ENCODE measurements around the gene REXO1.
"Not testable (repeated sequence)": the region's sequence is repeated elsewhere in the genome, so short reads cannot be mapped to it uniquely, and the experiment has no call there.

REXO1 gene

GRCh38 chr19:1876496-1877279 lies 28.4 kb upstream of the REXO1 start:
- not testable (repeated sequence) for DNase-seq (ENCODE audit: low read depth)

- DNase-seq (ENCODE audit: low read depth) = peak; percentile 61
These were observed 27.6 kb upstream of the REXO1 start for GRCh38 chr19:1875646-1876495.

- not testable (repeated sequence) for DNase-seq (ENCODE audit: low read depth)
These were observed 27.0 kb upstream of the REXO1 start for GRCh38 chr19:1875265-1875645.

- no peak for DNase-seq (ENCODE audit: low read depth)
These were observed 26.4 kb upstream of the REXO1 start for GRCh38 chr19:1874554-1875185.

GRCh38 chr19:1873524-1874473 lies 25.5 kb upstream of the REXO1 start:
- DNase-seq (ENCODE audit: low read depth) = no peak

GRCh38 chr19:1872807-1873523 lies 24.7 kb upstream of the REXO1 start:
- no peak for DNase-seq (ENCODE audit: low read depth)

- DNase-seq (ENCODE audit: low read depth) = no peak
These were observed 23.3 kb upstream of the REXO1 start for GRCh38 chr19:1871630-1872029.

- no peak for DNase-seq (ENCODE audit: low read depth)
These were observed 22.9 kb upstream of the REXO1 start for GRCh38 chr19:1871140-1871597.

GRCh38 chr19:1868971-1869370 lies 20.7 kb upstream of the REXO1 start:
- DNase-seq (ENCODE audit: low read depth) = no peak

- DNase-seq (ENCODE audit: low read depth) = no peak
These were observed 19.1 kb upstream of the REXO1 start for GRCh38 chr19:1867349-1867724.

- no peak for DNase-seq (ENCODE audit: low read depth)
These were observed 18.5 kb upstream of the REXO1 start for GRCh38 chr19:1866693-1867348.

GRCh38 chr19:1865172-1866010 lies 17.1 kb upstream of the REXO1 start:
- DNase-seq (ENCODE audit: low read depth) = no peak

GRCh38 chr19:1864480-1865171 lies 16.3 kb upstream of the REXO1 start:
- no peak for DNase-seq (ENCODE audit: low read depth)

GRCh38 chr19:1863638-1864479 lies 15.6 kb upstream of the REXO1 start:
- peak; percentile 76 for DNase-seq (ENCODE audit: low read depth)

GRCh38 chr19:1863328-1863637 lies 15.0 kb upstream of the REXO1 start, which contains the start of gene KLF16:
Gene KLF16 (minus strand): TSS chr19:1863579. CDS start chr19:1863497, 82 bp downstream.
- no peak for DNase-seq (ENCODE audit: low read depth)

- no peak for DNase-seq (ENCODE audit: low read depth)
These were observed 14.4 kb upstream of the REXO1 start for GRCh38 chr19:1862424-1863327.

GRCh38 chr19:1862068-1862423 lies 13.8 kb upstream of the REXO1 start:
- no peak for DNase-seq (ENCODE audit: low read depth)

All from stimulated activated CD8-positive, alpha-beta memory T cell treated with anti-CD3 and anti-CD28 coated beads, Interleukin-15, amount 100 ng/mL, for 1 hour (primary cell).